GM12801 (cell line): Measurements from ENCODE around the gene PPP5C.

Experiments used
- CTCF ChIP-seq: IDR thresholded peaks from one replicate; pipeline ENCODE4 v1.5.1; 2011; ENCODE audit warnings: control low read depth; ENCODE audit not compliant: insufficient read length; ENCODE audit errors: extremely low read depth

The PPP5C gene

GRCh38 chr19:46411088-46411924, 64.4 kb downstream of the PPP5C start:
- no peak for TF ChIP-seq CTCF

- no peak for TF ChIP-seq CTCF
Measured at GRCh38 chr19:46411925-46412649, 65.2 kb downstream of the PPP5C start.

- TF ChIP-seq CTCF = no peak
Measured at GRCh38 chr19:46412650-46413261, 65.9 kb downstream of the PPP5C start.

- TF ChIP-seq CTCF = no peak
Measured at GRCh38 chr19:46413262-46414031, 66.6 kb downstream of the PPP5C start, which contains the start of gene CCDC8. Gene CCDC8, minus strand, starts transcription at chr19:46413564. Its CDS starts 754 bp downstream, at chr19:46412810.

- TF ChIP-seq CTCF = no peak
Measured at GRCh38 chr19:46420056-46420455, 73.2 kb downstream of the PPP5C start.

GRCh38 chr19:46422344-46422743, 75.5 kb downstream of the PPP5C start:
- TF ChIP-seq CTCF = no peak
